T-helper 2 cell treated with Interferon-gamma antibody and Interleukin-4, amounts not matched to agents 5 μg/mL and 100 μg/mL, for 36 hours (primary cell): ENCODE results near the gene KRT77.

Experiments
- DNase-seq: peaks from one replicate; pipeline ENCODE4 v3.0.0; 2021; ENCODE audit warnings: low spot score
- H3K27ac Mint-ChIP-seq: one replicate; pipeline ENCODE4 v1.8.0; 2021; ENCODE audit warnings: mild to moderate bottlenecking, mixed read lengths
- H3K27me3 Mint-ChIP-seq: one replicate; pipeline ENCODE4 v1.8.0; 2021; ENCODE audit warnings: low read depth, mixed read lengths
- H3K36me3 Mint-ChIP-seq: one replicate; pipeline ENCODE4 v1.8.0; 2021; ENCODE audit warnings: low read depth, mixed read lengths
- H3K4me1 Mint-ChIP-seq: one replicate; pipeline ENCODE4 v1.8.0; 2021; ENCODE audit warnings: low read depth, mixed read lengths
- H3K4me3 Mint-ChIP-seq: one replicate; pipeline ENCODE4 v1.8.0; 2022; ENCODE audit warnings: mild to moderate bottlenecking, moderate library complexity, mixed read lengths
- H3K9me3 Mint-ChIP-seq: one replicate; pipeline ENCODE4 v1.8.0; 2021; ENCODE audit warnings: mixed read lengths

The KRT77 gene

GRCh38 chr12:52695039-52695438, 8.3 kb downstream of the KRT77 start:
- Mint-ChIP-seq H3K27me3 (peaks cover 30% of the 10 kb centered on the region), H3K4me3 (no peak overlapping the region), H3K27ac (no peak overlapping the region), H3K4me1 (peaks cover 7% of the 10 kb centered on the region), H3K9me3 (no peaks in the 10 kb centered on the region), H3K36me3 (no peaks in the 10 kb centered on the region)
- no peak for DNase-seq

GRCh38 chr12:52694151-52694550, 9.2 kb downstream of the KRT77 start:
- no peak for DNase-seq
- H3K27me3 Mint-ChIP-seq, result peaks cover 39% of the 10 kb centered on the region
- H3K36me3 Mint-ChIP-seq, result no peaks in the 10 kb centered on the region
- no peak overlapping the region for H3K27ac Mint-ChIP-seq
- no peak overlapping the region for H3K4me3 Mint-ChIP-seq
- no peaks in the 10 kb centered on the region for H3K9me3 Mint-ChIP-seq
- H3K4me1 Mint-ChIP-seq, result peaks cover 7% of the 10 kb centered on the region

- Mint-ChIP-seq H3K4me3 (no peak overlapping the region), H3K27me3 (peaks cover 47% of the 10 kb centered on the region), H3K36me3 (no peaks in the 10 kb centered on the region), H3K4me1 (peaks cover 7% of the 10 kb centered on the region), H3K9me3 (no peaks in the 10 kb centered on the region), H3K27ac (no peak overlapping the region)
- DNase-seq, result no peak
Observed at GRCh38 chr12:52693261-52693660, 10.1 kb downstream of the KRT77 start.

GRCh38 chr12:52692254-52692653, 11.1 kb downstream of the KRT77 start:
- H3K27ac Mint-ChIP-seq, result no peak overlapping the region
- DNase-seq, result no peak
- H3K4me3 Mint-ChIP-seq, result no peak overlapping the region
- peaks cover 13% of the 10 kb centered on the region for H3K4me1 Mint-ChIP-seq
- peaks cover 51% of the 10 kb centered on the region for H3K27me3 Mint-ChIP-seq
- no peaks in the 10 kb centered on the region for H3K36me3 Mint-ChIP-seq
- H3K9me3 Mint-ChIP-seq, result no peaks in the 10 kb centered on the region

GRCh38 chr12:52691841-52692150, 11.5 kb downstream of the KRT77 start:
- H3K9me3 Mint-ChIP-seq, result no peaks in the 10 kb centered on the region
- H3K27me3 Mint-ChIP-seq, result peaks cover 53% of the 10 kb centered on the region
- peak overlapping the region; percentile 81 for H3K4me3 Mint-ChIP-seq
- H3K27ac Mint-ChIP-seq, result no peak overlapping the region
- H3K36me3 Mint-ChIP-seq, result no peaks in the 10 kb centered on the region
- no peak for DNase-seq
- peaks cover 14% of the 10 kb centered on the region for H3K4me1 Mint-ChIP-seq

GRCh38 chr12:52691076-52691840, 12.1 kb downstream of the KRT77 start:
- peak overlapping the region; percentile 81 for H3K4me3 Mint-ChIP-seq
- DNase-seq, result peak; percentile 8
- peaks cover 14% of the 10 kb centered on the region for H3K4me1 Mint-ChIP-seq
- no peak overlapping the region for H3K27ac Mint-ChIP-seq
- no peaks in the 10 kb centered on the region for H3K9me3 Mint-ChIP-seq
- peaks cover 58% of the 10 kb centered on the region for H3K27me3 Mint-ChIP-seq
- H3K36me3 Mint-ChIP-seq, result no peaks in the 10 kb centered on the region

GRCh38 chr12:52690351-52691075, 12.8 kb downstream of the KRT77 start:
- H3K4me3 Mint-ChIP-seq, result peak overlapping the region; percentile 81
- H3K9me3 Mint-ChIP-seq, result no peaks in the 10 kb centered on the region
- peaks cover 58% of the 10 kb centered on the region for H3K27me3 Mint-ChIP-seq
- no peaks in the 10 kb centered on the region for H3K36me3 Mint-ChIP-seq
- no peak overlapping the region for H3K27ac Mint-ChIP-seq
- H3K4me1 Mint-ChIP-seq, result peaks cover 14% of the 10 kb centered on the region
- no peak for DNase-seq

GRCh38 chr12:52689936-52690335, 13.4 kb downstream of the KRT77 start:
- no peak overlapping the region for H3K27ac Mint-ChIP-seq
- H3K4me3 Mint-ChIP-seq, result no peak overlapping the region
- H3K9me3 Mint-ChIP-seq, result no peaks in the 10 kb centered on the region
- H3K36me3 Mint-ChIP-seq, result no peaks in the 10 kb centered on the region
- H3K4me1 Mint-ChIP-seq, result peaks cover 14% of the 10 kb centered on the region
- H3K27me3 Mint-ChIP-seq, result peaks cover 58% of the 10 kb centered on the region
- no peak for DNase-seq

GRCh38 chr12:52689239-52689638, 14.1 kb downstream of the KRT77 start:
- H3K27ac Mint-ChIP-seq, result no peak overlapping the region
- no peaks in the 10 kb centered on the region for H3K36me3 Mint-ChIP-seq
- no peak overlapping the region for H3K4me3 Mint-ChIP-seq
- no peak for DNase-seq
- no peaks in the 10 kb centered on the region for H3K9me3 Mint-ChIP-seq
- peaks cover 62% of the 10 kb centered on the region for H3K27me3 Mint-ChIP-seq
- H3K4me1 Mint-ChIP-seq, result peaks cover 14% of the 10 kb centered on the region

GRCh38 chr12:52688481-52688880, 14.8 kb downstream of the KRT77 start:
- H3K4me3 Mint-ChIP-seq, result no peak overlapping the region
- H3K9me3 Mint-ChIP-seq, result no peaks in the 10 kb centered on the region
- DNase-seq, result no peak
- H3K36me3 Mint-ChIP-seq, result no peaks in the 10 kb centered on the region
- H3K27me3 Mint-ChIP-seq, result peaks cover 67% of the 10 kb centered on the region
- H3K4me1 Mint-ChIP-seq, result peaks cover 14% of the 10 kb centered on the region
- no peak overlapping the region for H3K27ac Mint-ChIP-seq

- no peak overlapping the region for H3K4me3 Mint-ChIP-seq
- no peak overlapping the region for H3K27ac Mint-ChIP-seq
- DNase-seq, result no peak
- H3K27me3 Mint-ChIP-seq, result peaks cover 60% of the 10 kb centered on the region
- H3K9me3 Mint-ChIP-seq, result no peaks in the 10 kb centered on the region
- H3K36me3 Mint-ChIP-seq, result no peaks in the 10 kb centered on the region
- H3K4me1 Mint-ChIP-seq, result peaks cover 14% of the 10 kb centered on the region
Observed at GRCh38 chr12:52687497-52688385, 15.6 kb downstream of the KRT77 start.

GRCh38 chr12:52686756-52687487, 16.4 kb downstream of the KRT77 start:
- H3K4me1 Mint-ChIP-seq, result peaks cover 19% of the 10 kb centered on the region
- H3K4me3 Mint-ChIP-seq, result no peak overlapping the region
- DNase-seq, result no peak
- H3K9me3 Mint-ChIP-seq, result no peaks in the 10 kb centered on the region
- H3K27me3 Mint-ChIP-seq, result peaks cover 52% of the 10 kb centered on the region
- no peak overlapping the region for H3K27ac Mint-ChIP-seq
- no peaks in the 10 kb centered on the region for H3K36me3 Mint-ChIP-seq

GRCh38 chr12:52686063-52686462, 17.3 kb downstream of the KRT77 start:
- Mint-ChIP-seq H3K27me3 (peaks cover 45% of the 10 kb centered on the region), H3K36me3 (no peaks in the 10 kb centered on the region), H3K27ac (no peak overlapping the region), H3K4me3 (no peak overlapping the region), H3K9me3 (no peaks in the 10 kb centered on the region), H3K4me1 (peaks cover 24% of the 10 kb centered on the region)
- DNase-seq, result no peak
